HUES48 (cell line): ENCODE results near the gene SCN11A.

Experiments used
- H3K27ac ChIP-seq: one replicate; pipeline ENCODE4 v1.7.0; 2013; ENCODE audit warnings: low read depth, low read length, inconsistent platforms
- H3K27me3 ChIP-seq: 2 replicates; pipeline ENCODE4 v1.6.1; 2013; ENCODE audit warnings: mild to moderate bottlenecking, low read length; ENCODE audit not compliant: control insufficient read depth, insufficient read depth
- H3K36me3 ChIP-seq: 2 replicates; pipeline ENCODE4 v1.6.1; 2013; ENCODE audit warnings: low read length; ENCODE audit not compliant: control insufficient read depth, insufficient read depth
- H3K4me1 ChIP-seq: 2 replicates; pipeline ENCODE4 v1.6.1; 2013; ENCODE audit warnings: mild to moderate bottlenecking, low read length; ENCODE audit not compliant: control insufficient read depth, insufficient read depth
- H3K4me3 ChIP-seq: 2 replicates; pipeline ENCODE4 v1.5.1; 2013; ENCODE audit warnings: mild to moderate bottlenecking, low read depth, low read length
- H3K9ac ChIP-seq: 2 replicates; pipeline ENCODE4 v1.6.1; 2013; ENCODE audit warnings: mild to moderate bottlenecking, low read depth, low read length, moderate library complexity
- H3K9me3 ChIP-seq: 2 replicates; pipeline ENCODE4 v1.6.1; 2013; ENCODE audit warnings: low read length; ENCODE audit not compliant: control insufficient read depth, insufficient read depth

The SCN11A gene

GRCh38 chr3:39051649-39052561 lies at the start of gene SCN11A, which contains the start of gene WDR48:
Gene SCN11A (minus strand): TSS chr3:39051944. CDS start chr3:38950362, 101,582 bp downstream.
Gene WDR48 (plus strand): TSS chr3:39052016. CDS start chr3:39052026, 10 bp downstream.
- Histone ChIP-seq H3K27me3 (no peaks in the 10 kb centered on the region), H3K9ac (peak within 1 kb of the TSS; percentile 84), H3K36me3 (no peaks in the 10 kb centered on the region), H3K9me3 (no peaks in the 10 kb centered on the region), H3K4me1 (no peaks in the 10 kb centered on the region; the same call in 1 of the 2 replicates), H3K27ac (peak within 1 kb of the TSS; percentile 100), H3K4me3 (peak within 1 kb of the TSS; percentile 74)

- Histone ChIP-seq H3K36me3 (peaks cover 46% of the 10 kb centered on the region), H3K4me3 (no peak overlapping the region), H3K4me1 (no peaks in the 10 kb centered on the region; the same call in 1 of the 2 replicates)
These were observed 49.4 kb upstream of the SCN11A start for GRCh38 chr3:39101022-39101689.

GRCh38 chr3:39100500-39100886 lies 48.7 kb upstream of the SCN11A start:
- Histone ChIP-seq H3K36me3 (peaks cover 53% of the 10 kb centered on the region), H3K4me3 (no peak overlapping the region), H3K9me3 (no peaks in the 10 kb centered on the region), H3K9ac (no peak overlapping the region), H3K27ac (no peak overlapping the region), H3K4me1 (no peaks in the 10 kb centered on the region; the same call in 1 of the 2 replicates), H3K27me3 (no peaks in the 10 kb centered on the region)

More at GRCh38 chr3:39101022-39101689, 49.4 kb upstream of the SCN11A start:
- Histone ChIP-seq H3K27me3 (no peaks in the 10 kb centered on the region), H3K27ac (no peak overlapping the region), H3K9ac (no peak overlapping the region), H3K9me3 (no peaks in the 10 kb centered on the region)

GRCh38 chr3:39099738-39100499 lies 48.2 kb upstream of the SCN11A start:
- no peaks in the 10 kb centered on the region; the same call in 1 of the 2 replicates for H3K4me1 ChIP-seq
- peaks cover 59% of the 10 kb centered on the region for H3K36me3 ChIP-seq
- no peak overlapping the region for H3K27ac ChIP-seq
- H3K4me3 ChIP-seq, result no peak overlapping the region
- no peak overlapping the region for H3K9ac ChIP-seq
- no peaks in the 10 kb centered on the region for H3K27me3 ChIP-seq
- no peaks in the 10 kb centered on the region for H3K9me3 ChIP-seq

- Histone ChIP-seq H3K27me3 (no peaks in the 10 kb centered on the region), H3K9me3 (no peaks in the 10 kb centered on the region), H3K4me1 (no peaks in the 10 kb centered on the region; the same call in 1 of the 2 replicates), H3K27ac (no peak overlapping the region), H3K9ac (no peak overlapping the region), H3K36me3 (peaks cover 66% of the 10 kb centered on the region), H3K4me3 (no peak overlapping the region)
These were observed 47.5 kb upstream of the SCN11A start for GRCh38 chr3:39099242-39099641.

- Histone ChIP-seq H3K27me3 (no peaks in the 10 kb centered on the region), H3K4me3 (no peak overlapping the region), H3K9me3 (no peaks in the 10 kb centered on the region), H3K9ac (no peak overlapping the region), H3K27ac (no peak overlapping the region), H3K4me1 (no peaks in the 10 kb centered on the region; the same call in 1 of the 2 replicates), H3K36me3 (peaks cover 73% of the 10 kb centered on the region)
These were observed 46.8 kb upstream of the SCN11A start for GRCh38 chr3:39098473-39099000.

GRCh38 chr3:39097716-39098472 lies 46.1 kb upstream of the SCN11A start:
- H3K36me3 ChIP-seq, result peaks cover 79% of the 10 kb centered on the region
- no peaks in the 10 kb centered on the region for H3K9me3 ChIP-seq
- H3K27me3 ChIP-seq, result no peaks in the 10 kb centered on the region
- H3K27ac ChIP-seq, result no peak overlapping the region
- H3K4me1 ChIP-seq, result no peaks in the 10 kb centered on the region; the same call in 1 of the 2 replicates
- no peak overlapping the region for H3K4me3 ChIP-seq
- no peak overlapping the region for H3K9ac ChIP-seq

- Histone ChIP-seq H3K4me3 (no peak overlapping the region), H3K27me3 (no peaks in the 10 kb centered on the region), H3K9me3 (no peaks in the 10 kb centered on the region), H3K36me3 (peaks cover 90% of the 10 kb centered on the region), H3K9ac (no peak overlapping the region), H3K27ac (no peak overlapping the region), H3K4me1 (no peaks in the 10 kb centered on the region; the same call in 1 of the 2 replicates)
These were observed 45.0 kb upstream of the SCN11A start for GRCh38 chr3:39096775-39097174.

- H3K9me3 ChIP-seq, result no peaks in the 10 kb centered on the region
- peaks cover 99% of the 10 kb centered on the region for H3K36me3 ChIP-seq
- no peaks in the 10 kb centered on the region for H3K27me3 ChIP-seq
- H3K4me1 ChIP-seq, result no peaks in the 10 kb centered on the region; the same call in 1 of the 2 replicates
- no peak overlapping the region for H3K9ac ChIP-seq
- H3K27ac ChIP-seq, result no peak overlapping the region
- no peak overlapping the region for H3K4me3 ChIP-seq
These were observed 44.0 kb upstream of the SCN11A start for GRCh38 chr3:39095778-39096177.
